ENCODE results near the gene SUN5.

DNA sequence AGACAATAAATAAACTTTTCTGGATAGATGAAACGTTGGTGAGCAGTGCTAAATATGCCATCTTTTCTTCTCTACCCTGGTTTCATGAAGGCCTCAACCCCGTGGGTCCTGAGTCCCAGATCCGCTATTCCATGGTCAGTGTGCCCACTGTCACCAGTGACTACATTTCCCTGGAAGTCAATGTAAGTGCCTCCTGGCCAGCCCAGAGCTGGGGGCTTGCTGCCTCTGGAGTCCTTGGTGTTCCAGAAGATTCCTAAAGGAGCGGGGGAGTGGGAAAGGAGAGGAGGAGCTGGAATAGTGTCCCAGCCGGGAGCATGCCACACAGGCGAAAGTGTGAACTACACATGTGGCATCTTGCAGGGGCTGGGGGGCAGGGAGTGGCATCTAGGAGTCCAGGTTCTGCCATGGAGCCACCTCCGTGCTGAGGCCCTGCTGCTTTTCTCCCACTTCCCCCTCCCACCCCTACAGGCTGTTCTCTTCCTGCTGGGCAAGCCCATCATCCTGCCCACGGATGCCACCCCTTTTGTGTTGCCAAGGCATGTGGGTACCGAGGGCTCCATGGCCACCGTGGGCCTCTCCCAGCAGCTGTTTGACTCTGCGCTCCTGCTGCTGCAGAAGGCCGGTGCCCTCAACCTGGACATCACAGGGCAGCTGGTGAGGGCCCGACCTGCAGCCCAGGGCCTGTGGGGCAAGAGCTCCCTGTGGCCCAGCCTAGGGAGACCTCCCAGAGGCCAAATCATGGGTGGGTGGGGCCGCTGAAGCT is 14.1 kb upstream of the SUN5 start:
- TF ChIP-seq, protein P1, sequence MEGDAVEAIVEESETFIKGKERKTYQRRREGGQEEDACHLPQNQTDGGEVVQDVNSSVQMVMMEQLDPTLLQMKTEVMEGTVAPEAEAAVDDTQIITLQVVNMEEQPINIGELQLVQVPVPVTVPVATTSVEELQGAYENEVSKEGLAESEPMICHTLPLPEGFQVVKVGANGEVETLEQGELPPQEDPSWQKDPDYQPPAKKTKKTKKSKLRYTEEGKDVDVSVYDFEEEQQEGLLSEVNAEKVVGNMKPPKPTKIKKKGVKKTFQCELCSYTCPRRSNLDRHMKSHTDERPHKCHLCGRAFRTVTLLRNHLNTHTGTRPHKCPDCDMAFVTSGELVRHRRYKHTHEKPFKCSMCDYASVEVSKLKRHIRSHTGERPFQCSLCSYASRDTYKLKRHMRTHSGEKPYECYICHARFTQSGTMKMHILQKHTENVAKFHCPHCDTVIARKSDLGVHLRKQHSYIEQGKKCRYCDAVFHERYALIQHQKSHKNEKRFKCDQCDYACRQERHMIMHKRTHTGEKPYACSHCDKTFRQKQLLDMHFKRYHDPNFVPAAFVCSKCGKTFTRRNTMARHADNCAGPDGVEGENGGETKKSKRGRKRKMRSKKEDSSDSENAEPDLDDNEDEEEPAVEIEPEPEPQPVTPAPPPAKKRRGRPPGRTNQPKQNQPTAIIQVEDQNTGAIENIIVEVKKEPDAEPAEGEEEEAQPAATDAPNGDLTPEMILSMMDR (IDR thresholded peaks at IDR 0.05), result no peak
- TF ChIP-seq POLR2A (IDR thresholded peaks at IDR 0.05), result no peak

Data from testis (tissue), 2 donors.